DOHH2 (cell line): Measurements from ENCODE around the gene PRR36.

Source experiments
- H3F3A ChIP-seq: fragments of 200-600 bp; sonication (generic), shearing (Covaris generic); 2 replicates; pipeline ENCODE4 v1.6.0; 2016; ENCODE audit warnings: antibody characterized with exemption, mild to moderate bottlenecking; ENCODE audit not compliant: control insufficient read depth, insufficient read depth
- H3K27ac ChIP-seq: fragments of 200-600 bp; sonication (generic); 2 replicates; pipeline ENCODE4 v1.5.1; 2014; ENCODE audit warnings: low read depth, mild to moderate bottlenecking, low read length, moderate library complexity
- H3K27me3 ChIP-seq: fragments of 200-600 bp; sonication (generic); 2 replicates; pipeline ENCODE4 v1.6.1; 2014; ENCODE audit warnings: mild to moderate bottlenecking, low read length, mixed read lengths; ENCODE audit not compliant: control insufficient read depth
- H3K36me3 ChIP-seq: fragments of 200-600 bp; sonication (generic); 2 replicates; pipeline ENCODE4 v1.6.1; 2014; ENCODE audit warnings: mild to moderate bottlenecking, low read length, moderate library complexity, mixed read lengths; ENCODE audit not compliant: control insufficient read depth
- H3K4me1 ChIP-seq: fragments of 200-600 bp; sonication (generic); 2 replicates; pipeline ENCODE4 v1.6.1; 2014; ENCODE audit warnings: mild to moderate bottlenecking, low read length, mixed read lengths; ENCODE audit not compliant: control insufficient read depth
- H3K4me2 ChIP-seq: fragments of 200-600 bp; sonication (generic); 2 replicates; pipeline ENCODE4 v1.6.0; 2014; ENCODE audit warnings: mild to moderate bottlenecking, low read length, moderate library complexity
- H3K4me3 ChIP-seq: fragments of 200-600 bp; sonication (generic); 2 replicates; pipeline ENCODE4 v1.5.1; 2014; ENCODE audit warnings: mild to moderate bottlenecking, low read length, mixed read lengths
- H3K79me2 ChIP-seq: fragments of 200-600 bp; sonication (generic); 2 replicates; pipeline ENCODE4 v1.6.1; 2014; ENCODE audit warnings: mild to moderate bottlenecking, low read length, mixed read lengths; ENCODE audit not compliant: control insufficient read depth
- H3K9me2 ChIP-seq: fragments of 200-600 bp; sonication (generic); replicated peaks from 2 replicates; pipeline ENCODE4 v1.6.1; 2014; ENCODE audit warnings: mild to moderate bottlenecking, low read length, mixed read lengths; ENCODE audit not compliant: control insufficient read depth
- H3K9me3 ChIP-seq: fragments of 200-600 bp; sonication (generic); 2 replicates; pipeline ENCODE4 v1.6.1; 2014; ENCODE audit warnings: antibody characterized with exemption, low read length, mixed read lengths; ENCODE audit not compliant: control insufficient read depth, insufficient read depth
- H4K20me1 ChIP-seq: fragments of 200-600 bp; sonication (generic); 2 replicates; pipeline ENCODE4 v1.6.0; 2014; ENCODE audit warnings: low read depth, mild to moderate bottlenecking, antibody characterized with exemption, low read length, moderate library complexity; ENCODE audit not compliant: control insufficient read depth, insufficient read depth
- CTCF ChIP-seq: fragments of 200-600 bp; sonication (generic); IDR thresholded peaks from one replicate; pipeline ENCODE4 v1.5.1; 2014; ENCODE audit warnings: antibody characterized with exemption, mild to moderate bottlenecking, low read depth, low read length; ENCODE audit not compliant: poor library complexity, severe bottlenecking
- EZH2phosphoT487 ChIP-seq: fragments of 200-600 bp; sonication (generic); IDR thresholded peaks from 2 replicates; pipeline ENCODE4 v1.6.1; 2017; ENCODE audit warnings: borderline replicate concordance, mild to moderate bottlenecking, antibody characterized with exemption, low read length, moderate library complexity, mixed read lengths

PRR36 gene

GRCh38 chr19:7907122-7907521 lies 32.9 kb upstream of the PRR36 start:
- H3K27ac ChIP-seq = no peak overlapping the region
- H3K36me3 ChIP-seq = peaks cover 37% of the 10 kb centered on the region
- H3K9me3 ChIP-seq = no peaks in the 10 kb centered on the region
- H3K4me2 ChIP-seq = no peak overlapping the region
- no peak overlapping the region for H3K4me3 ChIP-seq
- peaks cover 45% of the 10 kb centered on the region for H3K79me2 ChIP-seq
- peaks cover 18% of the 10 kb centered on the region for H3K4me1 ChIP-seq
- H3K9me2 ChIP-seq = no peaks in the 10 kb centered on the region
- peaks cover 14% of the 10 kb centered on the region for H4K20me1 ChIP-seq
- H3F3A ChIP-seq = no peaks in the 10 kb centered on the region
- no peaks in the 10 kb centered on the region for H3K27me3 ChIP-seq
- TF ChIP-seq CTCF = no peak
- TF ChIP-seq EZH2phosphoT487 = no peak

GRCh38 chr19:7905859-7906258 lies 31.7 kb upstream of the PRR36 start:
- Histone ChIP-seq H3K36me3 (peaks cover 26% of the 10 kb centered on the region), H3K27ac (no peak overlapping the region), H3K79me2 (peaks cover 45% of the 10 kb centered on the region), H3K4me3 (no peak overlapping the region), H3K4me2 (no peak overlapping the region), H3K9me2 (no peaks in the 10 kb centered on the region), H3K9me3 (no peaks in the 10 kb centered on the region), H3K4me1 (peaks cover 18% of the 10 kb centered on the region), H3F3A (no peaks in the 10 kb centered on the region), H4K20me1 (peaks cover 14% of the 10 kb centered on the region), H3K27me3 (no peaks in the 10 kb centered on the region)
- TF ChIP-seq EZH2phosphoT487 (no peak), CTCF (no peak)

- no peaks in the 10 kb centered on the region for H3K9me2 ChIP-seq
- peak overlapping the region; percentile 98 for H3K4me2 ChIP-seq
- H3K27me3 ChIP-seq = no peaks in the 10 kb centered on the region
- H3K27ac ChIP-seq = no peak overlapping the region
- peak overlapping the region; percentile 98 for H3K4me3 ChIP-seq
- no peaks in the 10 kb centered on the region for H3K9me3 ChIP-seq
- H3F3A ChIP-seq = no peaks in the 10 kb centered on the region
- peaks cover 18% of the 10 kb centered on the region for H3K4me1 ChIP-seq
- peaks cover 45% of the 10 kb centered on the region for H3K79me2 ChIP-seq
- peaks cover 14% of the 10 kb centered on the region for H4K20me1 ChIP-seq
- no peak for TF ChIP-seq EZH2phosphoT487
- TF ChIP-seq CTCF = no peak
- H3K36me3 ChIP-seq = peaks cover 22% of the 10 kb centered on the region
Observed at GRCh38 chr19:7905268-7905667, 31.1 kb upstream of the PRR36 start.
